ENCODE measurements around the gene LCN15.
"Not testable (repeated sequence)": the region's sequence is repeated elsewhere in the genome, so short reads cannot be mapped to it uniquely, and the experiment has no call there.

The LCN15 gene, protein sequence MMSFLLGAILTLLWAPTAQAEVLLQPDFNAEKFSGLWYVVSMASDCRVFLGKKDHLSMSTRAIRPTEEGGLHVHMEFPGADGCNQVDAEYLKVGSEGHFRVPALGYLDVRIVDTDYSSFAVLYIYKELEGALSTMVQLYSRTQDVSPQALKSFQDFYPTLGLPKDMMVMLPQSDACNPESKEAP

DNA sequence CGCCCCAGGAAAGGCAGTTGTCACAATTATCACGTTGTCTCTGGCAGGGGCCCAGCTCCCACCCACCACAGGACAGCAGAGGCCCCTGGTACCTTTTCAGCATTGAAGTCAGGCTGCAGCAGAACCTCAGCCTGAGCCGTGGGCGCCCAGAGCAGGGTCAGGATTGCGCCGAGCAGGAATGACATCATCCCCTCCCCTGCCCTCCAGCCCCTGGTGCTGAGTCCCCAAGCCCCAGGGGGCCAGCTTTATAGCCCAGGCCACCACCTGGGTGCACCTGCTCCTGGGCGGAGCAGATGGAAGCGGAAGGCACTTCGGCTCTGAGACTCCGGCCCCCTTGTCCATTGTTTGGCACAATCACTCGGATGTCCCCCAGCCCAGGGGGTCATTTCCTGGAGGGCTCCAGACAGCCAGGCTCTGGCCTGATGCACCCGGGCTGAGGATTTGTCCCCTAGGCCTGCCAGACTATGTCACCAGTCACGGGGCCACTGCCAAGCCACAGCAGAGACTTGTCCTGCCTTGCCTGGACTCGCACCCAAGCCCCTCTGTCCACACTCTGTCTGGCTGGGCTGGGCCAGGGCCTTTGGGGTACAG lies at the start of gene LCN15:
LCN15 (minus strand) TSS at position 218 of the 591 bp plus-strand sequence; CDS start at position 188, 30 bp downstream.
- no peak for DNase-seq

DNA sequence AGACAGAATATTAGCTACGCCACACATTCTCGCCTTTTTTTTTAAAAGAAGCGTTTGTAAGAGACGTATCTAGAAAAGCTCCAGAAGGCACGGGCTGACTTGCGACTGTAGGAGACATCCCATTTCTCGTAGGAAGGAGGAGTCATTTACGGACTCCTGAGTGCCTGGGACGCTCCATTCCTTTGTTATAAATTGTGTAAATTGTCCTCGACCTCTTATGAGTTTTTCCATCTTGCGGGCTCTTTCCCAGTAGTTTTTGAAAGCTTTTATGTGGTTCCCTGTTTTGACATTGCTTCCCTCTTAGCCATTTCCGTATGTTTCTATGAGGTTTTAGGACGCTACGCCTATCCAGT lies 44.5 kb upstream of the LCN15 start:
- DNase-seq, result peak; percentile 52

DNA sequence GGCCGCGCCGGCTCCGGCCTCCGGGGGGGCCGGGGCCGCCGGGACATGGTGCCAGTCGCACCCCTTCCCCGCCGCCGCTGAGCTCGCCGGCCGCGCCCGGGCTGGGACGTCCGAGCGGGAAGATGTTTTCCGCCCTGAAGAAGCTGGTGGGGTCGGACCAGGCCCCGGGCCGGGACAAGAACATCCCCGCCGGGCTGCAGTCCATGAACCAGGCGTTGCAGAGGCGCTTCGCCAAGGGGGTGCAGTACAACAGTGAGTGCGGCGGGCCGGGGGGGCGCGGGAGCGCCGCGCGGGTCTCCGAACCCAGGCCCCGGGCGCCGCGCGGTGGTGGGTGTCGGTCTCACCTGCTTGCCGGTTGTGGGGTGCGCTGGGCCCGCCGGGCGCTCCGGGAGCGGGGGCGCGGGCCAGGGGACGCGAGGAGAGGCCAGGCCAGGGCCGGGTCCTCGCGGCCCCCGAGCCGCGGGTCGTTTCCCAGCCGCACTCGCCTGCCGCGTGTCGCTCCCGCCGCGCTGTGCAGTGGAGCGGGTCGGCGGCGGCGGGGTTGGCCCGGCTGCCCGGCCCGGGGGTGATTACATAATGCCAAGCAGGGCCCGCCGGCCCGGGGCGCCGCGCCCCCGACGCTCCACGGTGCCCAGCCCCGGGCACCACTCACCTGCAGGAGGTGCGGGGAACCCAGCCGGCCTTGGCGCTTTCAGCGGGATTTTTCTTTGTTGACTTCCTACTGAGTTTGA lies 43.9 kb upstream of the LCN15 start:
- DNase-seq, result peak; percentile 41

DNA sequence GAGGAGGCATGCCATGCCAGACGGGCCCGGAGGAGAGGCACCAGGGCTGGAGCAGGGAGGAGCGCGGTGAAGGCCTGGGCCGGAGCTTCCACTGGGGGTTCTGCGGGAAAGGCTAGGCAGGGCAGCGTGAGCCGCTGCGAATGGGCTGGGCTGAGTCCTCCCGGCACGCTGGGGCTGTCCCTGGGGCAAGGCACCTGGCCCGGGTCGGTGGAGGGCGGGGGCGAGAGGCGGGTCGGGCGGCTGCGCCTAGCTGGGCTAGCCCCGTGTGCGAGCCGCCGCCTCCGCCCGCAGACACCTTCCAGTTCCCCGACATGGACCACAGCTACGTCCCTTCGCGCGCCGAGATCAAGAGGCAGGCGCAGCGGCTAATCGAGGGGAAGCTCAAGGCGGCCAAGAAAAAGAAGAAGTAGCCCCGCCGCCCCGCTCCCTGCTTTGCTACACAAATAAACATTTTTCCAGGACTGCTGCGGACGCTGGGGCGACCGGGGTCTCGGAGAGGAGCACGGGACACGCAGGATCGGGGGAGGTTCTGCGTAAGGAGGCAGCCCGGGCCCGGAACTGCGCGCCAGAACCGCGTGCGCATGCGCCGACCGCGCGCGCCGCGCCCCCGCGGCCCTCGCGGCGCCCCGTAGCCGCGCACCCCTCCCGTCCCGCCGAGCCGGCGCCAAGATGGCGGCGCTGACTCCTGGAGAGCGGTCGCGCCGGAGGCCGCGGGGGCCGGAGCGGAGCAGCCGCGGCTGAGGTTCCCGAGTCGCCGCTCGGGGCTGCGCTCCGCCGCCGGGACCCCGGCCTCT lies 43.2 kb upstream of the LCN15 start, which contains the start of gene RABL6:
RABL6 (plus strand) TSS at position 668 of the 794 bp plus-strand sequence. CDS start 249 bp downstream, outside the sequence.
- peak; percentile 86 for DNase-seq

DNA sequence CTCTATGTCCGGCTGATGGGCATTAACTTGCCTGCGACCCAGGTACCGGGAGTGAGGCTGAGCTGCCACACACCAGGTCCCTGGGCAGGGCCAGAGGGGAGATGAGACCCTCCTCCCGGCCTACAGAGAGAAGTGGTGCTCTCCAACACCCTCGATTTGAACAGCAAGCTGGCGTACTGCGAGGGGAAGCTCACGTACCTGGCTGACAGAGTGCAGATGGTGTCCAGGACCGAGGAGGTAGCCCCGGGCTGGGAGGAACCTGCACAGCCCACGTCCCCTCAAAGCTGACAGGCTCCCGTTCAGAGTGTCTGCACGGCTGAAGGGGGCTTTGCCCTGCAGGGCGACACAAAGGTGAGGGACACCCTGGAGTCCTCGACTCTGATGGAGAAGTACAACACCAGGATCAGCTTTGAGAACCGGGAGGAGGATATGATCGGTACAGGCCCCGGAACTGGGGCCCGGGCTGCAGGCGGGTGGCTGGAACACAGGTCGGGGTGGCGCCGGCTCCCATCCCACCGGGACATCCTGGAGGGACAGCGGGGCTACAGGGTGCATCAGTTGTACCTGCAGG lies 42.4 kb upstream of the LCN15 start:
- DNase-seq, result no peak

DNA sequence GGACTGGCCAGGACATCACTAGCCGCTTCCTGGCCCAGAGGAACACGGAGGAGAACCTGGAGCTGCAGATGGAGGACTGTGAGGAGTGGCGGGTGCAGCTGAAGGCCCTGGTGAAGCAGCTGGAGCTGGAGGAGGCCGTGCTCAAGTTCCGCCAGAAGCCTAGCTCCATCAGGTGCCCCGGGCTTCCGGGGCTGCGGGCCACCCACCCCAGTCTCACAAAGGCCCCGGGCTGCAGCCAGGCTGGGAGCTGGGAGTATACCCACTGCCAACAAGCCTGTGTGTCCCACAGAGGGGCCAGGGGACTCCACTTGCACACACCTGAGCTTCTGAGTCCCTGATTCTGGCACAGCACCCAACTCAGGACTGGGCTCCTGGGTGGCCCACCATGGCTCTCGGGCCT lies 41.7 kb upstream of the LCN15 start:
- DNase-seq, result no peak

DNA sequence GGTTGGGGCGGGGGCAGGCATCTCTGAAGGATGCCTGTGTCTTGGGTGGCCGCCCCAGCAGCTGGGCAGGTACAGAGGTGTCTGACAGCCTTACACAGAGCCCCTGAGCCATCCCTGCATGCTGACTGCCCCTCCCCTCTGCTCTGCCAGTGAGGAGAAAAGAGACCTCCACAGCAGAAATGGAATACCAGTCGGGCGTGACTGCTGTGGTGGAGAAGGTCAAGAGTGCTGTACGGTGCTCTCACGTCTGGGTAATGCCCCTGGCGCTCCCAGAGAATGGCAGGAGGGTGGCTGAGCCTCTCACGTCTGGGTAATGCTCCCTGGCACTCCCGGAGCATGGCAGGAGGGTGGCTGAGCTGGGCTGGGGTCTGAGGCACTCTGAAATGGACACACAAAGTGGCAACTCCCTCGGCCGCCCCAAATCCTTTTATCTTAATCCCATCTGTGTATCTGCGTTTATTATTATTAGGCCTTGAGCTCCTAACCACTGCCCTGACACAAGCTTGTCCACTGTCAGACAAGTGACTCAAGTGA lies 41.0 kb upstream of the LCN15 start:
- no peak for DNase-seq

DNA sequence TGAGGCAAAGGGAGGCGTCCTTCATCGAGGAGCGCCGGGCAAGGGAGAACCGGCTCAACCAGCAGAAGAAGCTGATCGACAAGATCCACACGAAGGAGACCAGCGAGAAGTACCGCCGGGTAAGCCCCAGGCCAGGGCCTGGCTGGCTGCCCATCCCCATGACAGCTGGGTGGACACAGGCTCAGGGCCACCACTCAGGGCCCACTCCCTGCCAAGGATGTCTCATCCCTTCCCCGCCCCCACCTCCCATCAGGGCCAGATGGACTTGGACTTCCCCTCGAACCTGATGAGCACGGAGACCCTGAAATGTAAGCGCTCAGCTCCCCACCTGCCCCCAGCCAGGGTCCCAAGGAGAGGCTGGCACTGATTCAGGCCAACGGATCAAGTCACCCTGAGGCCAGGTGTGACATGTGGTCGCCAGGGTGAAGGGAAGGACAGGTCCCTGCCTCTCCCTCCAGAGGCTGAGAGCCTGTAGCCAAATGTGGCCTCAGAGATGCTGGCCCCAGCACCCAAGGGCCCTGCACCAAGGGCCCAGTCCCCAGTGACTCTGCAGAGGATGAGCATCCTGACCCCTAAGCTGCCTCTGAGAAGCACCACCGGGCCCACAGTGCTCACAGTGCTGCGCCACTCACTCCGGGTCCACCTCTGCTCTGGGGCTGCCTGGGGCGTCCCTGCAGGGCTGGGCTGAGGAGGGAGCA lies 40.3 kb upstream of the LCN15 start:
- DNase-seq, result no peak

DNA sequence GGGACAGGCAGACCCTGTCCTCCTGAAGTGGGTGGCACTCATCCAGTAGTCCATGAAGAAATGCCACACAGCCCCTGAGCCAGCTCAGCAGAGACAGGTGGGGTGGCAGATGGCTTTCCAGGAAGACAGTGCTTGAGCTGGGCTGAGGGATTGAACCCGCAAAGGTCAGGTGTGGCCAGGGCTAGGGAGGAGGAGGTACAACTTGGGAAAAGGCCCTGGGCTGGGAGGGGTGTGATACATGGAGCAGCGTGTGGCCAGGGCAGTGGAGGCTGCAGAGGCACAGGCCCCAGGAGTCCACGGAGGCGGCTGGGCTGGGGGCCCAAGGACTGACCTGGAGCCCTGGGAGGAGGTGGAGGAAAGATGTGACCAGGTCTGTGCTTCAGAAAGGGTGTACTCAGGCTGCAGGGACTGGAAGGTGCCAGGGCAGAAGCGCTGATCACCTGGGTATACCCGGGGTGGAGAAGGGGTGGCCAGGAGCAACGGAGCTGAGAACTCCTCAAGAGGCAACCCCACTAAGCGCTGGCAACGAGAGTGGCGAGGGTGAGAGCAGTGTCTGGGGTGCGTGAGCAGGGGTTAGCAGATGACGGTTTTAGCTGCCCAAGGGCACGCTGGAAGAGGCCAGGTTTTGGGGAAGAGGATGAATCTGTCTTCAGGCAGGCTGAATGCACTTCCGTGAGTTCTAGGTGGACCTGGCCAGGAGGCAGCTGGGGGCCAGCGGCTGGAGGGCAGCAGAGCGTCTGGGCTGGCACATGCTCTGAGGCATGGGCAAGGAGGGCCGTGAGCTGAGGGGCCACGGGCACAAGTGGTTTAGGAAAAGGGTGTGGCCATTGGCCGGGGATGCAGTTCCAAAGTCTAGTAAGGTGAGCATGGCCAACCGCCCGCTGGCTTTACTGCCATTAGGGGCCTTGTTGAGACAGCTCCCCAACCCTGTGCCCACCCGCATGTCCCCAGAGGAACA lies 39.5 kb upstream of the LCN15 start:
- peak; percentile 41 for DNase-seq

DNA sequence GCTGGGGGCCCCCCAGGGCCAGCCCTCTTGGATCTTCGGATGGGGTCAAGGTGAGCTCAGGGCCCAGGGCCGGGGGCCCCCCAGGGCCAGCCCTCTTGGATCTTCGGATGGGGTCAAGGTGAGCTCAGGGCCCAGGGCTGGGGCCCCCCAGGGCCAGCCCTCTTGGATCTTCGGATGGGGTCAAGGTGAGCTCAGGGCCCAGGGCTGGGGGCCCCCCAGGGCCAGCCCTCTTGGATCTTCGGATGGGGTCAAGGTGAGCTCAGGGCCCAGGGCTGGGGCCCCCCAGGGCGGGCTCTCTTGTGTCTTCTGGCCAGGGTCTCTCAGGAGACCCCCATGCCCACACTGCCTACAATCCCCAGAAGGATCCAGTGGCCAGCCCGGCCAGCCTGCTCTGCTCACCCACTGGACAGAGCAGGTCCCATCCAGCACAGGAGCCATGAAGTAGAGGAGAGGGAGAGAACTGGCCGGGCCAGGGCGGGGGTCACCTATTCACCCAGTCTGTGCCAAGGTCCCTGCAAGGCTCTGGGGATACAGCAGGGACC lies 38.8 kb upstream of the LCN15 start:
- DNase-seq, result not testable (repeated sequence)

DNA sequence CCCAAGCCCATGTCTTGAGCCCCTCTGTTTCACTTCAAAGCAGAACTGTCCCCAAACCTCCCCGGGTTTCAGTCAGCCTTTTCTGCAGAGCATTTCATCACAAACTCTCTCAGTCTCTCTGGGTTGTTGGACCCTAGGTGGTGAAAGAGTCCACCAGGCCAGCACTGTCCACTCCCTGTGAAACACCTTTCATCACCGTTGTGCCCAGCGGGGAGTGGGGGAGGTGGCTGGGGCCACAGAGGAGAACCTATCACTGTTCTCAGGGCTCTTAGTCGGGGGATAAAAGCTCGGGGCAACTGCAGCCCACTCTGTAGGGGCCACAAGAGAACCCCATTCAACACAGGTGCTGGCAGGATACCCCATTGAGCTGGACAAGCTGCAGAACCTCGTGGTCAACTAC lies 38.0 kb upstream of the LCN15 start:
- no peak for DNase-seq

DNA sequence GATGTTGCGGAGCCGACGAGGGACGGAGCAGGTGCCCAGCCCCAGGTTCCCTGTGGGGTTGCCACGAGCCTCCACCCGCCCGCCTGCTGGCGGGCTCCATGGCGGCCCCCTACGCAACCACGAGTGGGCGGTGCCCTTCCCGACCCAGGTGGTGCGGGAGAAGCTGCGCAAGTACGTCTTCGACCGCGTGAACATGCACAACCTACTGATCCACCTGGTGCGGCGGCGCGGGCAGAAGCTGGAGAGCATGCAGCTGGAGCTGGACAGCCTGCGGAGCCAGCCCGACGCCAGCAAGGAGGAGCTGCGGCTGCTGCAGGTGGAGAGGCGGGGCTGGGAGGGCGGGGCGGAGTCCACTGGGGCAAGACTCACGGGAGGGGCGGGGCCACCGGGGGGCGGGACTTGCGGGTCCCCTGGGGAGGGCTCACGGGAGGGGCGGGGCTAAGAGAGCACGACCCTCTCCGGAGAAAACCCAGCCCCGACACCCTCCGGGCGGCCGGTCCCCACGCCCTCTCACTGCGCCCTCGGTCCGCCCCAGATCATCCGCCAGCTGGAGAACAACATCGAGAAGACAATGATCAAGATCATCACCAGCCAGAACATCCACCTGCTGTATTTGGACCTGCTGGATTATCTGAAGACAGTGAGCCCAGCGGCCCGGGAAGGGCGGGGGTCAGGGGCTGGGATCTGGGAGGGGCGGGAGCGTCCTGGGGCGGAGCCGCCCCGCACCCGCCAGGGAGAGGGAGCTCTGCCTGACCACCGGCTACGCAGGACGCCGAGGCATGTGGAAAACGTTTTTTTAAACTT lies 35.7 kb upstream of the LCN15 start:
- DNase-seq, result peak; percentile 96

DNA sequence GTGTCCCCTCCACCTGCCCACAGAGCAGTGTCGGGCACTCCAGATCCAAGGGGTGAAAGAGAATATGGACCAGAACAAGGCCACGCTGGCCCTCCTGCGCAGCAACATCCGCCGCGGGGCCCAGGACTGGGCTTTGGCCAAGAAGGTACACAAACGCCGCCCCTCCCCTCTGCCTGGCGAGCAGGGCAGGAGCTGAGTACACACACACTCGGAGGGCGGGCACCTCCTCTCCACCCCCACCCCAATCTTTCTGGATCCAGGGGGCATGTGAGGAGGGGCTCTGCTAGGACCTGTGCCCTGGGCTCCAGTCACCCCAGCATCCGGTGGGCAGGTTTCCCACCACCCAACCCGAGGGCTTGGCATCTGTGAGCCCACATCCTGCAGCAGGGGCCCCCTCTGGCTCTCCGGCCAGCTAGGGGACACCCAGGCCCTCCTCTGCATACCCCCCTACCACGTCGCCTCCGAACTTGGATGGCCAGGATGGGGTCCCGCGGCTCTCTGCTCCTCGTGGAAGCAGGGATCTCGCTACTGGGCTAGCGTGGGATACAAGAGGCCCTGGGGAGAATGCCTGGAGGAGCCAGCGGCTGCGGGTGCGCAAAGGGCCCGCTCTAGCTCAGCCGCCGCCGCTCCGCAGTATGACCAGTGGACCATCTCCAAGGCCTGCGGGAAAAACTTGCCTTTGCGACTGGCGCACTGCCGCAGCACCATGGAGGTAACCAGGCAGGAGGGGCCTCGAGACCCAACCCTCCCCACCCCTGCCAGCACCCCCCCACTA lies 34.9 kb upstream of the LCN15 start:
- DNase-seq, result no peak

DNA sequence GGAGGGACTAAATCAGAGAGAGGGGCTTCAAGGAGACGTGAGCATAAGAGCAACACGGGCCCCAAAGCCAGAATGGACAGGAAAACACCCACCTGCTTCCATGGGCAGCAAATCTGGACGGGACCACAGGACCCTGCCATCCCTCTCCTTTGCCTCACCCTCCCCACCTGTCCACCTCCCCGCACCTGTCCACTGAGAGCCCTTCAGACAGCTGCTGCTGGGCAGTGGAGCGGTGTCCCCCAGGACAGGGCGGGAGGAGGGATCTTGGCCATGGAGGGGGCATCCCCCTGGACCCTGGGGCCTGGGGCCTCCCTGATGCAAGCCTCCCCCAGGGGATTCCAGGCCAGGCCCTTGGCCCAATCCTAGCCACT lies 34.4 kb upstream of the LCN15 start:
- DNase-seq, result no peak

DNA sequence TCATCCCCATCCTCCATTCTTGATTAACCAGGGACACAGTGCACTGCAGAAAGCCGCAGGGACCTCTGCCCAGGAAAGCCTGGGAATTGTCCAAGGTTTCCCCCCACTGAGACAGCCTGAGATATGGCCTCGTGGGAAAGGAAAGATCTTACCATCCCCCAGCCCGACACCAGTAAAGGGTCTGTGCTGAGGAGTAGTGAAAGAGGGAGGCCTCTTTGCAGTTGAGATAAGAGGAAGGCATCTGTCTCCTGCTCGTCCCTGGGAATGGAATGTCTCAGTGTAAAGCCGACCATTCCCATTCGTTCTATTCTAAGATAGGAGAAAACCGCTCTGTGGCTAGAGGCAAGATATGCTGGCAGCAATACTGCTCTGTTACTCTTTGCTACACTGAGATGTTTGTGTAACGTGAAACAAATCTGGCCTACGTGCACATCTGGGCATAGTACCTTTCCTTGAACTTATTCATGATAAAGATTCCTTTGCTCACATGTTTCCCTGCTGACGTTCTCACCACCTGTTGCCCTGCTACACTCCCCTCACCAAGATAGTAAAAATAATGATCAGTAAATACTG lies 32.5 kb upstream of the LCN15 start:
- peak; percentile 53 for DNase-seq

DNA sequence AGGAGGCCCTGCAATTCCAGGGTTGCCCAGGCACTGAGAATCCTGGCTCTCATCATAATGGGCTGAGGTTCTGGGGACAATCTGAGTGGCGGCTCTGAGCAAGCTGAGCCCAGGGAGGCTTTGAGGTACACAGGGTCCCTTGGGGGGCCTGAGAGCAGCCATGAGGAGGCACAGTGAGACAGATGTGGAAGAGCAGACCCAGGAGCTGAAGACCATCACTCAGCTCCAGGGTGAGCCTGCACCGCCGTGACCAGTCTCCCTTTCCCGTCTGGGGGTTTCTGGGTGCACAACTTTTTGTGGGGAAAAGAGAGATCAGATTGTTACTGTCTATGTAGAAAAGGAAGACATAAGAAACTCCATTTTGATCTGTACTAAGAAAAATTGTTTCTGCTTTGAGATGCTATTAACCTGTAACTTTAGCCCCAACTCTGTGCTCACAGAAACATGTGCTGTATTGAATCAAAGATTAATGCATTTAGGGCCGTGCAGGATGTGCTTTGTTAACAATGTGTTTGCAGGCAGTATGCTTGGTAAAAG lies 32.0 kb upstream of the LCN15 start, which contains the start of gene CCDC183:
CCDC183 (plus strand) TSS at position 101 of the 537 bp plus-strand sequence; CDS start at position 161, 60 bp downstream.
- DNase-seq, result no peak

DNA sequence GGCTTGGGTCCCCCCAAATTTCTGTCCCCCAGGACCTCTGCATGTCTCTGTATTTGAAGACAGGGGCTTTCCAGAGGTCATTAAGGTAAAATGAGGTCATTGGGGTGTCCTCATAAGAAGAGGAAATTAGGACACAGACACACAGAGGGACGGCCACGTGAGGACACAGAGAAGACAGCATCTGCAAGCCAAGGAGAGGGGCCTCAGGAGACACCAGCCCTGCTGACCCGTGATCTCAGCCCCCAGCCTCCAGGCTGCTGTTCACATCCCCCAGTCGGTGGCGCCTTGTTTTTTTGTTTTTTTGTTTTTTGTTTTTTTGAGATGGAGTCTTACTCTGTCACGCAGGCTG lies 30.7 kb upstream of the LCN15 start:
- no peak for DNase-seq

DNA sequence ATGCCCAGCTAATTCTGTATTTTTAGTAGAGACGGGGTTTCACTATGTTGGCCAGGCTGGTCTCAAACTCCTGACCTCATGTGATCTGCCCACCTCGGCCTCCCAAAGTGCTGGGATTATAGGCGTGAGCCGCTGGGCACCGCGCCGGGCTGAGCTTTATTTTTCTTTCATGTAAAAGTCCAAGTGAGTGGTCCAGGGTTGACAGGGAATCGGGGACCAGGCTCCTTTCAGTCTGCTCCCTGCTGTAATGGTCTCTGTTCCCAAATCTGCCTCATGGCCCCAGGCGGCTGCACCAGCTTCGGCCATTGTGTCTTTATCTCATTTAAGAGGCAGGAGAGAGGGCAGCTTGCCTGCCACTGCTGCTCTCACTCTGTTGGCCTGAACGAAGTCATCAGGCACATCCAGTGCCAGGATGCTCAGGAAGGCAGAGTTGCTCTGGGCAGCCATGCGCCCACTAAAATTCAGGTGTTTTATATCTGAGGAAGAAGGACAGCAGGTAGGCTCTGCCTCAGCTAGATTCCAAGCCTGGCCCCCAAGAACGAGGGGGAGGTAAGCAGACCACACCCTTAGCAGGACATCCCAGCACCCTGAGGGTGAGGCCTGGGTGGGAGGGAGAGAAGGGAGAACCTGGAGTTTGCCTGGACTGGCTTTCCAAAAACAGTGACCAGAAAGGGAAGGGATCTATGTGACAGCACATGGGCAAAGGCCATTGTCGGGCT lies 30.1 kb upstream of the LCN15 start:
- DNase-seq, result no peak

All from NCI-H2171 treated with DMSO at 0.1 percent for 48 hours (cell line).